Forelimb muscle (tissue), 1 donor: ENCODE data around the gene IFNL2. TPM values are rescaled to one million over a fixed set of nuclear protein-coding genes. Genes with fewer than 3 reads are reported as not detected.
"Not testable (repeated sequence)": the region's sequence is repeated elsewhere in the genome, so short reads cannot be mapped to it uniquely, and the experiment has no call there.

Experiments used
- DNase-seq: peaks from one replicate; pipeline ENCODE4 v3.0.0-alpha.2; 2013; ENCODE audit warnings: low read depth
- polyA plus RNA-seq: library from polyadenylated mRNA; unstranded; fragments of 120-200 nt; gene quantifications from one replicate; pipeline ENCODE4 v1.2.1, GENCODE V29; 2013; ENCODE audit not compliant: insufficient read length

Gene IFNL2
- polyA plus RNA-seq, 1 donor: not detected

DNA sequence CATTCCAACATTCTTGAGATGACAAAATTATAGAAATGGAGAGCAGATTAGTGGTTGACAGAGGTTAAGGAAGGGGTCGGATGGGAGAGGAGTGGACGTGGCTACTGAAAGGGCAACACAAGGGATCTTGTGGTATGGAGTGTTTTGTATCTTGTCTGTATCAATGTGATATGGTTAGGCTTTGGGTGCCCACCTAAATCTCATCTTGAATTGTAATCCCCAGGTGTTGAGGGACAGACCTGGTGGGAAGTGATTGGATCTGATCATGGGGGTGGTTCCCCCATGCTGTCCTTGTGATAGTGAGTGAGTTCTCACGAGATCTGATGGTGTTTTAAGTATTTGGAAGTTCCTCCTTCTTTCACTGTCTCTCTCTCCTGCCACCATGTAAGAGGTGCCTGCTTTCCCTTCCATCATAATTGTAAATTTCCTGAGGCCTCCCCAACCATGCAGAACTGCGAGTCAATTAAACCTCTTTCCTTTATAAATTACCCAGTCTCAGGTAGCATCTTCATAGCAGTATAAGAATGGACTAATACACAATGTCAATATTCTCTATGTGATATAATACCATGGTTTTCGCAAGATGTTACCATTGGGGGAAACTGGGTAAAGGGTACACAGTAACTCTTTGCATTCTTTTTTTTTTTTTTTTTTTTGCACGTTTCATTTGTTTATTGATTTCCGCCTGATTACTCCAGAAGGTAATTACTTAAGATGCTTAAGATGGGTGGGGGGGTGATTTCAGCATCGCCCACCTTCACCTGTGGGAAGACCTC lies 14.6 kb upstream of the IFNL2 start:
- DNase-seq: no peak

DNA sequence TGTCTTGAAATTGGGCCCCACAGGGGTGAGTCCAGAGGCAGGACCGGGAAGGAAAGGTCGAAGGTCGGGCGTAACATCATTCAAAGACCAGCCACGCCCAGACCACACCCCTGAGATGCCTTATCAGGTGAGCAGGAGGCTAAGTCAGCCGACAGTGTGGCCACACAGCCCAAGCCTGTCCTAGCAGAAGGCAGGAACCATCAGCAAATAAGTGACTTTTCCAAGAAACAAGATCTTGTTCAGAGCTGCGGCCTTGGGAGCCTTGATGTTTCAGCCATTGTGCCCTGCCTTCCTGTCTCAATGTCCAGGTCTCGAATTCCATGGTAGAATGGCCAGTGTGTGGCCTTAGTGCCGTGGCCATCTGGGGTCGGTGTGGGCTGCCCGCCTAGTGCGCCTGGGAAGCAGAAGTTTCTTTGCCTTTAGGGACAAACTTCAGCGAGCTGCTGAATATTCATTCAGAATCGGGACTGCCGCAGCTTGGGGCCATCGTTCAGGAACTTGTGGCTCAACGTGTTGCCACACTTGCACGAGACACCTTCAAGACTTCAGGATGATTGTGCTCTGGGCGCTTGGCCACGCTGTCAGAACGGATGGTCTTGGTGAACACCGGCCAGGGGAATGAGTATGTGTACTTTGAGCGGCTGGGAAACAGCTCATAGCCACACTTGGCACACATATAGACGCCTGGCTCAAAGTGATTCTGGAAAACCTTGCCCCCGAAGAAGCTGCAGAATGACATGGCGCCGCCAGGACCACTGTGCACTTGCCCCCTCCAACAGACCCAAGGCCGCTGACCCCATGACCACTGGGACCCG lies 13.5 kb upstream of the IFNL2 start:
- DNase-seq: no peak

DNA sequence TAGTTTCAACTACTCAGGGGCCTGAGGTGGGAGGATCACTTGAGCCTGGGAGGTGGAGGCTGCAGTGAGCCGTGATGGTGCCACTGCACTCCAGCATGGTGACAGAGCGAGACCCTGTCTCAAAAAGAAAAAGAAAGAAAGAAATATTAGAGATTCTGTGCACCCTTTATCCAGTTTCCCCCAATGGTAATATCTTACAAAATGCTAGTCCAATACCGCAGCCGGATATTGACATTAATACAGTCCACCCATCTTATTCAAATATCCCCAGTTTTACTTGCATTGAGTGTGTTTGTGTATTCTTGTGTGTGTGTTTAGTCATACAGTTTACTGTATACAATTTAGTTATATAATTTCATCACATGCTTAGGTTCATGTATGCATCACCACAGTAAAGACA lies 11.0 kb upstream of the IFNL2 start:
- no peak for DNase-seq

DNA sequence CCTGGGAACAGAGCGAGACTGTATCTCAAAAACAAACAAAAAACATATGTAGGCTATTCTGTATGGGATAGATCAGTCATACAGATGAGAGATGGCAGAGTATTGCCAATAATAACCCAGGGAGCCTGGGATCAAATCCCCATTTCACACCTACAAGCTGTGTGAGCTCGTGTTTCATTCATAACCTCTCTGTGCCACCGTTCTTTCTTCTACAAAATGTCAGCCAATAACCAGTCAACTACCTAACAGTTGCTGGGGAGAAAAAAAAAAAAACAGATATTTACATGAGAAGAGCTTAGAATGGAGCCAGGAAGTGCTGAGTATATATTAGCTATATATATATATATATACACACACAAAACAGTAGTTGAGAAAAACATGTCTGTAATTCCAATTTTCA lies 6.5 kb upstream of the IFNL2 start:
- no peak for DNase-seq

DNA sequence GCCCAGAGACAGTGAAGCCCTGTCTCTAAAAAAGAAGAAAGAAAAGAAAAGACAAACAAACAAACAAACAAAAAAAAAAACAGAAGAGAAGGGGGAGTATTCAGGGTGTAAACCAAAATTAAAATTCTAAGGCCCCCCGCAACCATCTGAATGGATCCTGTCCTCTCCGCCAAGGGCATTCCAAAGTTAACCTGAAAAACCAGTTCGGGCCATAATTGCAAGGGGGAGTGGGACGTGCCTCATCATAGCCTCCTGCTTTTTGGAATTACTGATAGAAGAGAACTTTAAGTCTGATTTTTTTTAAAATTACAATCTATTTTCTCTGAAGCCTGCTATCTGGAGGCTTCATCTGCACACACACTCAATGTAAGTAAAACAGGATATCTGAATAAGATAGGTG lies 5.7 kb upstream of the IFNL2 start:
- DNase-seq: no peak

DNA sequence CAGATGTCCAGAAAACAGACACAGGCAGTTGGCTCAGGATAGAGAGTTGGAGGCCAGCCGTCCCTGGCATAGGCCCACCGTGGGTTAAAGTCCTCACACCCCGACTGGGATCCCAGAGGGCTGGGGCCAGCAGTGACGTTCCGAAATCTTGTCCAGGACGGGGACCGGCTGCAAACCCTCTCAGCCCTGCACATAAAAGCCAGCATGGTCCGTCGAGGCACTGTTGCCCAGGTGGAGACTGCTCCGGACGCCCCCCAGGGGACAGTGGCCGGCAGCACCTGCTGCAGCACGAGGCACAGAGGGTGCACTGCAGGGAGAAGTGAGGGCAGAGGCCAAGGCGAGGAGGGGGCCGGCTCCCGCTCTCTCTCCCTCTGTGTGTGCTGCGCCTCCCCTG lies 4.3 kb upstream of the IFNL2 start:
- DNase-seq: no peak

DNA sequence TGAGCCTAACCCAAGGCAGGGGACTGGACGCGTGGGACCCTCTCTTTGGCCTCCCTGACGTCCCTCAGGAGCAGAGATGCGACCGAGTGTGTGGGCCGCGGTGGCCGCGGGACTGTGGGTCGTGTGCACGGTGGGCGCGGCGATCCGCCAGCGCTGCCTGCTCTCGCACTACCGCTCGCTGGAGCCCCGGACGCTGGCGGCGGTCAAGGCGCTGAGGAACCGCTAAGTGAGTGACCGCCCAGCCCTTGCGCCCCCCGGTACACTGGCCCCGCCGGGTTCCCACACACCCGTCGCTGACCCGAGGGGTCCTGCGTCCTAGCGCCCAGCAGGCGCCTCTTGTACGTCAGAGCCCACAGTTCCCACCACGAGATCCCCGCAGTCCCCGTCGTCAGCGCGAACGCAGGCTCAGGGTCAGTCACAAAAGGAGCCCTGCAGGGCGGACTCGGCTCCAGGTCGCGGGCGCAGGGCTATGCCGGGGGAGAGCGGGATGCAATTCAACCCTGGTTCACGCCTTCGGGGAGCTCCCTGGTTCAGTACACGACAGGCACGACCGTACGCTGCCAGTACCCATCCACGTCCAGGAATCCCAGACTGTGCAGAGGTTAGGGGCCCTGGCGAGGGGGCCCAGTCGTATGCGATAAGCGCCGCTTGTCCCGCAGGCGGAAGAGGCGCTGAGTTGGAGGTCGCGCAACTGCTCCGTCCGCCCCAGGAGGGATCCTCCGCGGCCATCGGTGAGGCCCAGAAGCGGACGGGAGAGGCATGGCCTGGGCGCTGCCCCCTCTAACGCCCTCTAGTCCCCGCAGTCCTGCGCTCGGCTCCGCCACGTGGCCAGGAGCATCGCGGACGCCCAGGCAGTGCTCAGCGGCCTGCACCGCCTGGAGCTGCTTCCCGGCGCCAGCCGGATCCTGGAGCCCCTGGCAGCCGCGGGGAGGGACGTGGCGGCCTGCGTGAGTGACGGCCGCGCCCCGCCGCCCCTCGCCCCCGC lies 3.6 kb upstream of the IFNL2 start:
- no peak for DNase-seq

DNA sequence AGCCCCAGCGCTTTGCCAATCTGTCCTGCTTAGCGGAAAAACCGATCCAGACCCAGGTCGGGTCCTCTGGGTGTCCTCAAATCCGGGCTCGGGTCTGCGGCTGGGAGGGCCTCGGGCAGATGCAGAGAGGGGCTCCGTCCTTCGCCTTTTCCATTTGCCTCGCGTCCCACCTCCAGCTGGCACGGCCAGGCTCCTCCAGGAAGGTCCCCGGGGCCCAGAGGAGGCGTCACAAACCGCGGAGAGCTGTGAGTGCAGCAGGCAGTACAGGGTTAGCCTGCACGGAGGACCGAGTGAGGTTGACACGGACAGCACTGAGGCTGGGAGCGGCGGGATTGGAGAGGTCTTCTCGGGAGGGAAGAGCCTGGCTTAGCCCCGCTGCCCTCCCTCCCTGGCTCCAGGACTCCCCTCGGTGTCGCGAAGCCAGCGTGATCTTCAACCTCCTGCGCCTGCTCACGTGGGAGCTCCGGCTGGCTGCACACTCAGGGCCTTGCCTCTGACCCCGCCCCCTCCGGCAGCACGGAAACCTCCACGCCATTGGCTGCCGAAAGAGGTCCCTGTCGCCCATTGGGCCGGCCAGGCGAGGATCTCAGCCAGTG lies 2.8 kb upstream of the IFNL2 start:
- no peak for DNase-seq

DNA sequence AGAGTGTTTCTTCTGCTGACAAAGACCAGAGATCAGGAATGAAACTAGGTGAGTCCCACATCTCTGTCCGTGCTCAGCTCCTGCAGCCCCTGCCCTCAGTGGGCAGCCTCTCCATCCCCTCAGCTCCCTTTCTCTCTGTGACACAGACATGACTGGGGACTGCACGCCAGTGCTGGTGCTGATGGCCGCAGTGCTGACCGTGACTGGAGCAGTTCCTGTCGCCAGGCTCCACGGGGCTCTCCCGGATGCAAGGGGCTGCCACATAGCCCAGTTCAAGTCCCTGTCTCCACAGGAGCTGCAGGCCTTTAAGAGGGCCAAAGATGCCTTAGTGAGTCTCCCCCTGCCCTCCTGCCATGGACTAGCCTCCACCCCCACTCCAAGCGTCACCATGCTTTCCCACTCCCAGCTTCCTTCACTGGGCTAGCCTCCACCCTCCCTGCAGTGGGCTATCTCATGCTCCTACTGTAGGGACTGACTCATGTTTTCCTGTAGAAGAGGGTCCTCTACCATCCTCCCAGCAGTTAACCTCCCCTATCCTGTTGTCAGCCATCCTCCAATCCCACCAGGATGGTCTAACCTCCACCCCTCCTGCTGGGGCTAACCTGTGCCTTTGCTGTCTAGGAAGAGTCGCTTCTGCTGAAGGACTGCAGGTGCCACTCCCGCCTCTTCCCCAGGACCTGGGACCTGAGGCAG lies 481 bp downstream of the IFNL2 start:
- DNase-seq: not testable (repeated sequence)

DNA sequence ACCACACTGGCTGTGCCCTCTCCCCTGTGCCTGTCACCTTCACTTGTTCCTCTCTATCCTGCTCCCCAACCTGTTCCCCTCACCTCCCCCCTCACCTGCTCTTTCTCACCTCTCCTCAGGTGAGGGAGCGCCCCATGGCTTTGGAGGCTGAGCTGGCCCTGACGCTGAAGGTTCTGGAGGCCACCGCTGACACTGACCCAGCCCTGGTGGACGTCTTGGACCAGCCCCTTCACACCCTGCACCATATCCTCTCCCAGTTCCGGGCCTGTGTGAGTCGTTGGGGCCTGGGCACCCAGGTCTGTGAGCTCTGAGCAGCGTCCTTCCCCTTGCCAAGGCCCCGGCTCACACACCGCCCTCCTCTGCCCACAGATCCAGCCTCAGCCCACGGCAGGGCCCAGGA lies 1.2 kb downstream of the IFNL2 start:
- not testable (repeated sequence) for DNase-seq

DNA sequence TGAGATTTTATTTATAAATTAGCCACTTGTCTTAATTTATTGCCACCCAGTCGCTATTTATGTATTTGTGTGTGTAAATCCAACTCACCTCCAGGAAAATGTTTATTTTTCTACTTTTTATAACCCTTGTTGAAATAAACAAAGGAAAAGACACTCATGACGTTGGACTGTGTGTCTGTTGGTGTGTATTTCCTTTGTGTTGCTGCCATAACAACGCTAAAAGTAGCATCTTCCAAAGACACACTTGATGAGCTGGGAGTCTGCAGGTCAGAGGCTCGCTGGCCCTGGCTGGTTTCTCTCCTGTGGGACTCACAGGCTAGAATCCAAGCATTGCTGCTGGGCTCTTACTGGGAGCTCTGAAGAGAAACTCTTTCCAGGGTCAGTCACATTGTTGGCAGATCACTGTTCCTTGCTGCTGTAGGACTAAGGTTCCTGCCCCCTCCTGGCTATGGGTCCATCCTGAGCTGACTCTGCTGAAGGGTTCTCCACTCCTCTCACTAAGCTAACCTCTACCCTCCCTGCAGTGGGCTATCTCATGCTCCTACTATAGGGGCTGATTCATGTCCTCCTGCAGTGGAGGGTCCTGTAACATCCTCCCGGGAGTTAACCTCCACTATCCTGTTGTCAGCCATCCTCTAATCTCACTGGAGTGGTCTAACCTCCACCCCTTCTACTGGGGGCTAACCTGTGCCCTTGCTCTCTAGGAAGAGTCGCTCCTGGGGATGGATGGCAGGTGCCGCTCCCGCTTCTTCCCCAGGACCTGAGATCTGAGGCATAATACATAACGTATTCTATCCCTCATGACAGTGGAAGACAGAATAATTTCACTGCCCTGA lies 2.1 kb downstream of the IFNL2 start:
- DNase-seq: no peak

DNA sequence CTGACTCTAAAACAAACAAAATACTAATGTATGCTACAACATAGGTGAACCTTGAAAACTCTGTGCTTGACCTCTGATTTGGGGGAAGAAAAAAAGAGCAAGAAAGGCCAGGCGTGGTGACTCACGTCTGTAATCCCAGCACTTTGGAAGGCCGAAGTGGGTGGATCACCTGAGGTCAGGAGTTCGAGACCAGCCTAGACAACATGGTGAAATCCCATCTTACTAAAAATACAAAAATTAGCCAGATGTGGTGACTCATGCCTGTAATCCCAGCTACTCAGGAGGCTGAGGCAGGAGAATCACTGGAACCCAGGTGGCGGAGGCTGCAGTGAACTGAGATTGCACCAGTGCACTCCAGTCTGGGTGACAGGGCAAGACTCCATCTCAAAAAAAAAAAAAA lies 5.7 kb downstream of the IFNL2 start:
- DNase-seq: not testable (repeated sequence)

DNA sequence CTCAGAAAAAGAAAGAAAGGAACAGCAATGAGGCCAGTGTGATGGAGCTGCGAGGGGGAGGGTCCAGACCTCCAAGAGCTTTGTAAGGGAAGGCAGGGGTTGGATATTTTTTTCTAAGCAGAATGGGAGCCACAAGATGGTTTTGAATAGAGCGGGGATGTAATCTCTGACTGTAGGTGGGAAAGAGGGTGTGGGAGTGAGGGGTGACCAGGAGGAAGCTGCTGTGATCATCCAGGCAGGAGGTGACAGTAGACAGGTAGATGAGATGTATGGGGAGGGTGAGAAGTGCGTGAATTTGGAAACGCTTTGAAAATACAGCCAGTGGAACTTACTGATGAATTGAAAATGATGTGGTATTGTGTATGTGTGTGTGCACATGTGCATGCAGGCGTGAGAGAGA lies 7.4 kb downstream of the IFNL2 start:
- no peak for DNase-seq

DNA sequence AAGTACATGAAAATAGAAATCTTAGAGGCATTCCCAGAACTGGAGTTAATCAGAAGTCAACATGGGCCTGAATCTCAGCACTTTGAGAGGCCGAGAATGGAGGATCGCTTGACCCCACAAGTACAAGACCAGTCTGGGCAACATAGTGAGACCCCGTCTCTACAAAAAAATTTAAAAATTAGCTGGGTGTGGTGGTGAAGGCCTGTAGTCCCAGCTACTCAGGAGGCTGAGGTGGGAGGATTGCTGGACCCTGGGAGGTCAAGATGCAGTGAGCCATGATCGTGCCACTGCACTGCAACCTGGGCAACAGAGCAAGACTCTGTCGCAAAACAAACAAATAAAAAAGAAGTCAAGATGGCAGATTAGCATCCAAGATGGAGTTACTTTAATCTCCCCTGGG lies 8.5 kb downstream of the IFNL2 start:
- DNase-seq: no peak

DNA sequence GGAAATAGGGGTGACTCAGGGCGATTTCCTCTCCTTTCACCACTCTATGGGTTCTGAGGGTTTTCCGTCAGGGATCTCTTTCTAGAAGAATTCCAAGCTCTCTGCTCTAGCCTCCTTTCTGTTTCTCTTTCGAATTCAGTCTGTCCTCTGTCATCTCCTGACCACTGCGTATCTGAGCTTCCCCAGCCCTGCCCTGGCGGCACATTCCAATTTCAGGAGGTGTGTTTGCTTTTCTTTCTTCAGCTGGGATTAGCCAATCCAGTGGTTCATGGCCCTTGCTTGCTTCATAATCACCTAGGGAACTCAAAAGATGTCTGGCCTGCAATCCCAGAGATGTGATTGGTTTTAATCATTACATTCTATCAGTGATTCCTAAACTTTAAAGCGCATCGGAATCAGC lies 9.4 kb downstream of the IFNL2 start:
- no peak for DNase-seq

DNA sequence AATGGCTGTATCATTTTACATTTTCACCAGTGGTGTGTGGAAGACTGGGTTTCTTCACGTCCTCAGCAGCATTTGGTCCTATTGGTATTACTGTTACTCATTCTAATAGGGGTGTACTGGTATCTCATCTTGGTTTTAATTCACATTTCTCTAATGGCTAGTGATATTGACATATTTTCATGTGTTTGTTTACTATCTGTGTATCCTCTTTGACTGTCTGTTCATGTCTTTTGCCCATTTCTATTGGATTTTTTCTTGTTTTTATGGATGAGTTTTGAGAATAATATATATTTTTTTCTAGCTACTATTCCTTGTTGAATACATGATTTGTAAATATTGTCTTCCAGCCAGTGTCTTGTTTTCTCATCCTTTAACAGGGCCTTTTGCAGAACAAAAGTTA lies 13.8 kb downstream of the IFNL2 start:
- no peak for DNase-seq

DNA sequence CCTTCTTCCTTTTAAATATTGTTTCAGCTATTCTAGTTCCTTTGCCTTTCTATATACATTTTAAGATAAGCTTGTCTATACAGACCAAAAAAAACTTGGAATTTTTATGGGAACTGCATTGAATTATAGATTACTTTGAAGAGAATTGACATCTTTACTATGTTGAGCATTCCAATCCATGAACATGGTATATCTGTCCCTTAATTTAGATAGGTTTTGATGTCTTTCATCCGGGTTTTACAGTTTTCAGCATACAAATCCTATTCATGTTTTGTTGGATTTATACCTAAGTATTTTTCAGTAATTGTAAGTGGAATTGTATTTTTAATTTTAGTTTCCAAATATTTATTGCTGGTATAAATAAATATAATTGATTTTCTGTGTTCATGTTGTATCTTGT lies 15.8 kb downstream of the IFNL2 start:
- no peak for DNase-seq

DNA sequence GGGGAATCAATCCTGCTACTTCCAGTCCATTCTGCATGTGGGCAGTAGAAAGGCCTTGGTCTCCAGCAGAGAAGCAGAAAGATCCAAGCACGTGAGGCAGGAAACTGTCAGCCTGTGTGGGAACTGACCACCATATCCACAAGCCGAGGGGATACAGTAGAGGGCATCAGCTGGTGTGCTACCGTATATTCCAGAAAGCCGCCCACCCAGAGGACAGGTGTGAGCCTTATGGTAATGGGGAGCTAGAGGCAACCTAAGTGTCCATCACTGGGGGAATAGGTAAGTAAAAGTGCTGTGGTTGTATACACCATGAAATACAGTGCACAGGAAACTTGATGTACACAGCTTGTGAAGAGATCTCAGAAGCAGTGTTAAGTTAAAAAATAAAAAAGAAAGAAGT lies 25.2 kb downstream of the IFNL2 start:
- DNase-seq: no peak

DNA sequence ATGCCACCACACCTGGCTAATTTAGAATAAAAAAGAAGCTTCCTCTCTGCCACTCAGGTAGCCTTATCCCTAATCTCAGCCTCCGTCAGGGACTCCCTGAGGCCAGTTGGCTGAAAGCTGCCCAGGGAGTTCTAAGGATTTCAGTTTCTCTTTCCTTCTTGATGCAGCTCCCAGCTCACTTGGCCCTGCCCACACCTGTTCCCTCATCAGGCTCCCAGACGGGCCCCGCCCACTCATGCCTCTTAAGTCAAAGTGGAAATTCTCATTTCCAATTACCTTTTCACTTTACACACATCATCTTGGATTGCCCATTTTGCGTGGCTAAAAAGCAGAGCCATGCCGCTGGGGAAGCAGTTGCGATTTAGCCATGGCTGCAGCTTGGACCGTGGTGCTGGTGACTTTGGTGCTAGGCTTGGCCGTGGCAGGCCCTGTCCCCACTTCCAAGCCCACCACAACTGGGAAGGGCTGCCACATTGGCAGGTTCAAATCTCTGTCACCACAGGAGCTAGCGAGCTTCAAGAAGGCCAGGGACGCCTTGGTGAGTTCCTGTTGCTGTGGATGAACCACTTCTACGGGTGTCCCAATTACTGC lies 28.0 kb downstream of the IFNL2 start, which contains the start of gene IFNL1:
Gene IFNL1, plus strand, starts transcription at position 353 of the 591 bp plus-strand sequence. Its CDS starts 15 bp downstream, at position 368.
- no peak for DNase-seq

DNA sequence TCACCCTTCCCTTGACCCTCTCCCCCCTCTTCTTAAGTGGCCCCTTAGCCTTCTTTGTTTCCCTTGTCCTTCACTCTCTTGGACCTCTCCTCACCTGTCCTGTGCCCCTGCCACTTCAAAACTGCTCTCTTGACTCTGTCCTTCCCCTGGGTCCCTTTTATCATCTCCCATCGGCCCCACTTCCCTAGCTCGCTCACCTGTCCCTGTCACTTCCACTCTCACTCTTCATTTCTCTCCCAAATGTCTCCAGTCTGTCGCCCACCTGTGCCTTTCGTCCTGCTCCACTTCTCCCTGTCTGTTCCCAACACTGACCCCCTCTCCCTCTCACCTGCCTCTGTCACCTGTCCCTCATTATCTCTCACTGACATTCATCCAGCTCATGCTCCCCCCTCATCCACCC lies 28.7 kb downstream of the IFNL2 start:
- DNase-seq: no peak
